Gastrocnemius medialis (tissue), 4 donors: ENCODE data around the gene MIPEP. TPM values are rescaled to one million over a fixed set of nuclear protein-coding genes. Genes with fewer than 3 reads are reported as not detected.

ENCODE experiments used
- ATAC-seq, 2 donors: fragments of 150-250 bp; one replicate each; pipeline ENCODE4 v1.9.1; 2016
- DNase-seq, 2 donors: peaks; one replicate each; pipeline ENCODE4 v3.0.0-alpha.2; 2019
- H3K27ac ChIP-seq, 4 donors: fragments of 200-600 bp; sonication (generic); 1 replicate in 1 of 4; 2 replicates in 3 of 4; pipeline ENCODE4 v1.5.1; 2016 to 2018; ENCODE audit warnings: mild to moderate bottlenecking in 2 of 4, moderate library complexity in 1 of 4
- H3K27me3 ChIP-seq, 3 donors: fragments of 200-600 bp; sonication (generic) in 2 of 3; 1 replicate in 1 of 3; 2 replicates in 2 of 3; pipeline versions ENCODE4 v1.5.1 to v1.6.0; 2016 to 2019; ENCODE audit warnings: mild to moderate bottlenecking in 1 of 3, moderate library complexity in 1 of 3
- H3K36me3 ChIP-seq, 2 donors: fragments of 200-600 bp; sonication (generic) in 1 of 2; one replicate each; pipeline ENCODE4 v1.5.1; 2017 to 2018
- H3K4me1 ChIP-seq, 2 donors: fragments of 200-600 bp; sonication (generic) in 1 of 2; one replicate each; pipeline ENCODE4 v1.5.1; 2016 to 2017; ENCODE audit warnings: mild to moderate bottlenecking in 2 of 2
- H3K4me3 ChIP-seq, 4 donors: fragments of 200-600 bp; sonication (generic) in 3 of 4; 1 replicate in 1 of 4; 2 replicates in 3 of 4; pipeline ENCODE4 v1.5.1; 2016 to 2019; ENCODE audit warnings: mild to moderate bottlenecking in 2 of 4
- H3K9me3 ChIP-seq, 3 donors: fragments of 200-600 bp; sonication (generic) in 2 of 3; 1 replicate in 1 of 3; 2 replicates in 2 of 3; pipeline ENCODE4 v1.5.1; 2016 to 2019
- POLR2A ChIP-seq, 2 donors: fragments of 450-650 bp; IDR thresholded peaks; one replicate each; pipeline ENCODE4 v1.6.1; 2017; ENCODE audit warnings: antibody characterized with exemption in 2 of 2, mild to moderate bottlenecking in 2 of 2, moderate library complexity in 2 of 2
- in situ Hi-C, 4 donors: fragments of 200-750 bp; cut with MboI; loops; one replicate each; pipeline versions ENCODE4 v1.15.0 to v1.8.0; 2017; ENCODE audit warnings: low sequenced_read_pairs in 4 of 4
- intact Hi-C: fragments of 100-400 bp; cut with DNase I; formaldehyde crosslinking; loops from one replicate; pipeline ENCODE4 v1.15.1; 2023; ENCODE audit warnings: low total_unique reads
- total RNA-seq, 4 donors: library from RNA; depleted of rRNA; stranded (reverse); fragments of >200 nt; gene quantifications; one replicate each; pipeline versions ENCODE4 v1.1.0 to v1.2.3, GENCODE V29; 2016
- TF ChIP-seq, protein P1 (sequence below), 5 experiments: fragments of 450-650 bp in 3 of 5; fragments of 200-600 bp in 2 of 5; sonication (generic) in 2 of 5; IDR thresholded peaks in 4 of 5; conservative IDR thresholded peaks in 1 of 5; 1 replicate in 4 of 5; 2 replicates in 1 of 5; pipeline ENCODE4 v1.5.1; 2016 to 2019; ENCODE audit warnings: antibody characterized with exemption in 5 of 5, mild to moderate bottlenecking in 3 of 5, moderate library complexity in 3 of 5

Gene MIPEP
- total RNA-seq, 4 donors from 2014 or later: 9.2 to 23.1 (median 14.0) TPM

DNA sequence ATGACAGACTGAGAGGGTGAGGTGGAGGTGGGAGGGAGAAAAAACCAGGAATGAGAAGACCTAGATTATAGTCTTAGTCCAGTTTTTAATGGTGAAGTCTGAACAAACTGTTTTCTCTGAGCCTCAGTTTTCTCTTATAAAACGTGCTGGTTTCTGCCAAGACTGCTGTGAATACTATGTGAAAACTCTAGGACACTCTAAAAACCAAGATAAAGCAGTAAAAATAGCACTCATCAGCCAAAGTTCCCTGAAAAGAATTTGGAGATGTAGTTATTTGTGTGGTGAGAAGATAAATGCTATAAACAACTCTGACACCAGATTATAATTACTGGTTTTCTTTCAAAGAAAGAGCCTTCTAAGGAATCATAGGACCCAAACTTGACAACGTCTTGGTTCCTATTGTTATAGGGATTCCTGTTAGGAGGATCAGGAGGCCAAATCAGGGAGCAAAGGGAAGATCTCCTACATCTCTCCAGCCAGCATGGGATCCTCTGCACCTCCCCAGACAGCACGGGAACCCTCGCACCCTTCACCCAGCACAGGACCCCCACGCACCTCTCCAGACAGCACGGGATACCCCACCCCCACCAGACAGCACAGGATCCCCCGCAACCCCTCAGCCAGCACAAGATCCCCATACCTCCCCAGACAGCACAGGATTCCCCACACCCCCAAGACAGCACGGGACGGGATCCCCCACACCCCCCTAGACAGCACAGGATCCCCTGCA is 130.2 kb downstream of the MIPEP start:
- Histone ChIP-seq H3K36me3 (no peaks in the 10 kb centered on the region), H3K4me1 (peaks cover 2 to 9% of the 10 kb centered on the region in 2 donors), H3K9me3 (no peaks in the 10 kb centered on the region), H3K27ac (no peak overlapping the region), H3K4me3 (no peak overlapping the region), H3K27me3 (no peaks in the 10 kb centered on the region)
- intact Hi-C loops: no loop called here
- no peak for ATAC-seq
- no peak for TF ChIP-seq POLR2A (IDR thresholded peaks at IDR 0.05)
- TF ChIP-seq, protein P1, sequence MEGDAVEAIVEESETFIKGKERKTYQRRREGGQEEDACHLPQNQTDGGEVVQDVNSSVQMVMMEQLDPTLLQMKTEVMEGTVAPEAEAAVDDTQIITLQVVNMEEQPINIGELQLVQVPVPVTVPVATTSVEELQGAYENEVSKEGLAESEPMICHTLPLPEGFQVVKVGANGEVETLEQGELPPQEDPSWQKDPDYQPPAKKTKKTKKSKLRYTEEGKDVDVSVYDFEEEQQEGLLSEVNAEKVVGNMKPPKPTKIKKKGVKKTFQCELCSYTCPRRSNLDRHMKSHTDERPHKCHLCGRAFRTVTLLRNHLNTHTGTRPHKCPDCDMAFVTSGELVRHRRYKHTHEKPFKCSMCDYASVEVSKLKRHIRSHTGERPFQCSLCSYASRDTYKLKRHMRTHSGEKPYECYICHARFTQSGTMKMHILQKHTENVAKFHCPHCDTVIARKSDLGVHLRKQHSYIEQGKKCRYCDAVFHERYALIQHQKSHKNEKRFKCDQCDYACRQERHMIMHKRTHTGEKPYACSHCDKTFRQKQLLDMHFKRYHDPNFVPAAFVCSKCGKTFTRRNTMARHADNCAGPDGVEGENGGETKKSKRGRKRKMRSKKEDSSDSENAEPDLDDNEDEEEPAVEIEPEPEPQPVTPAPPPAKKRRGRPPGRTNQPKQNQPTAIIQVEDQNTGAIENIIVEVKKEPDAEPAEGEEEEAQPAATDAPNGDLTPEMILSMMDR (IDR thresholded peaks at IDR 0.05 in 4 of 5, conservative IDR thresholded peaks at IDR 0.05 in 1 of 5): no peak
- in situ Hi-C loops: no loop called here
- no peak for DNase-seq

DNA sequence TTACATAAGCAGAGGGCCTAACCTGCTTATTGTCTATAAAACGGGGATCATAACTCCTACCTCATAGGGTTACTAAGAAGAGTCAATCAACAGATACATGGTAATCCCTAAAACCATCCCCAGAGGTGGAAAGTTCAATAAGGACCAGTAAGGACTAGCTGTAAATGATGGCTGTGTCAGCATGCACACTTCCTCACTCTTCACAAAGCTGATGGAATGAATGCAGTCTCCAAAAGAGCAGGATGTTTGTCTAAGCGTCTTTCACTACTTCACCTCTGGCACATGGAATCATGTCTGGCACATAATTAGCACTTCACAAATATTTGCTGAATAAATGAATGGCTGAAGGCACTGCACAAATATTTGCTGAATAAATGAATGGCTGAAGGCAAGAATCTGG is 134.2 kb downstream of the MIPEP start:
- Histone ChIP-seq H3K27ac (no peak overlapping the region), H3K4me3 (no peak overlapping the region), H3K27me3 (no peaks in the 10 kb centered on the region), H3K4me1 (no peaks in the 10 kb centered on the region), H3K9me3 (no peaks in the 10 kb centered on the region), H3K36me3 (no peaks in the 10 kb centered on the region)
- in situ Hi-C loops (no loop called here), intact Hi-C loops (no loop called here)
- DNase-seq: no peak
- TF ChIP-seq POLR2A (IDR thresholded peaks at IDR 0.05): no peak
- TF ChIP-seq, protein P1 (IDR thresholded peaks at IDR 0.05 in 4 of 5, conservative IDR thresholded peaks at IDR 0.05 in 1 of 5): no peak
- ATAC-seq: no peak

DNA sequence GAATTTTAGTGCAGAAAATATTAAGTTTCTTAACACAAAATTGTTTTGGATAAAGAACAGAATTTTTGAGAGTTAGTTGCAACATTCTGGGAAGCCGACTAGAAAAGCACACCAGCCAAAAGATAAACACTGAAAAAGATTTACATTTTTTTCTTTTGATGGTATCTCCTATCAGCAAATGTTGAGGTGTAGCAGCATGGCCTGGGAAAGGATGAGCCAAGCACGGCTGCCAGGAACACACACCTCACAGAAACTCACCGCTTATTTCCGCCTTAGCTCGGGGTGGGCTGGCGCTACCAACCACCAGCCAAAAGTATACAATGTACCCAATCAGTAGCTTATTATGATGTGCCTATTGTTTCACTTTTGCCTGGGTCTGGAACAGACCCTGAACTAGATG is 134.7 kb downstream of the MIPEP start:
- intact Hi-C loops (no loop called here), in situ Hi-C loops (no loop called here)
- Histone ChIP-seq H3K4me3 (no peak overlapping the region), H3K4me1 (no peaks in the 10 kb centered on the region), H3K27me3 (no peaks in the 10 kb centered on the region), H3K27ac (no peak overlapping the region), H3K9me3 (no peaks in the 10 kb centered on the region), H3K36me3 (no peaks in the 10 kb centered on the region)
- ATAC-seq: no peak
- TF ChIP-seq, protein P1 (IDR thresholded peaks at IDR 0.05 in 4 of 5, conservative IDR thresholded peaks at IDR 0.05 in 1 of 5): no peak
- no peak for TF ChIP-seq POLR2A (IDR thresholded peaks at IDR 0.05)
- DNase-seq: no peak

DNA sequence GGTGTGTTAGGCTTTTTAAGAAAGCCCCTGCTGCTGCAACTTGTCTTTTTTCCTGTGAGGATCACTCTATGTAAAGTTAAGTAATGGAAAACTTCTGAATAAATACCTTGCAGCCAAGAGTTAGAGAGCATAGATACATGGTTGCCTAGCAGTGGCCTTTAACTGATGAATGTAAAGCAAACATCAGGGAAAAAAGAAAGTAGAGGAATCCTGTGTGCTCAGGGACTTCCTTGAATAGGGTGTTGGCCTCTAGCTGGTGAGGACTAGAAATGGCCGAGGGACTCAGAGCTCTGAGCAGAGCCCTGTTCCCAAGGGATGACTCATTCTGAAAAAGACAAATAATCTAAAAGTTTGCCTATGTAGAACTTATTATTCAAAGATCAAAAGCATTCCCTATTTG is 135.7 kb downstream of the MIPEP start:
- intact Hi-C loops: no loop called here
- Histone ChIP-seq H3K4me1 (no peaks in the 10 kb centered on the region), H3K27me3 (no peaks in the 10 kb centered on the region), H3K27ac (no peak overlapping the region), H3K4me3 (no peak overlapping the region), H3K9me3 (no peaks in the 10 kb centered on the region), H3K36me3 (no peaks in the 10 kb centered on the region)
- in situ Hi-C loops: no loop called here
- ATAC-seq (no peak), DNase-seq (no peak)
- TF ChIP-seq, protein P1 (IDR thresholded peaks at IDR 0.05 in 4 of 5, conservative IDR thresholded peaks at IDR 0.05 in 1 of 5): no peak
- no peak for TF ChIP-seq POLR2A (IDR thresholded peaks at IDR 0.05)
